ENCODE results near the gene SLC6A11.

Gene SLC6A11

GRCh38 chr3:10926811-10927521, 110.9 kb downstream of the SLC6A11 start:
- Histone ChIP-seq H2AFZ (ENCODE audit: low read depth) (no peak overlapping the region), H3K9ac (no peak overlapping the region), H3K79me2 (ENCODE audit: insufficient read depth, low read depth) (no peaks in the 10 kb centered on the region), H3K4me1 (ENCODE audit: low read depth, poor library complexity, severe bottlenecking) (no peaks in the 10 kb centered on the region), H3K36me3 (ENCODE audit: insufficient read depth) (no peaks in the 10 kb centered on the region), H3K4me2 (no peak overlapping the region), H3K27me3 (ENCODE audit: insufficient read depth, low read depth) (no peaks in the 10 kb centered on the region), H3K27ac (no peak overlapping the region), H4K20me1 (ENCODE audit: insufficient read depth) (no peaks in the 10 kb centered on the region), H3K4me3 (IDR thresholded peaks at IDR 0.05; ENCODE audit: insufficient read depth, low read depth, low read length) (no peak overlapping the region)
- no peak for TF ChIP-seq CTCF (conservative IDR thresholded peaks at IDR 0.05; ENCODE audit: low read depth, low read length)

GRCh38 chr3:10927551-10927950, 111.5 kb downstream of the SLC6A11 start:
- Histone ChIP-seq H3K4me2 (no peak overlapping the region), H3K4me1 (ENCODE audit: low read depth, poor library complexity, severe bottlenecking) (no peaks in the 10 kb centered on the region), H3K36me3 (ENCODE audit: insufficient read depth) (no peaks in the 10 kb centered on the region), H3K27me3 (ENCODE audit: insufficient read depth, low read depth) (no peaks in the 10 kb centered on the region), H4K20me1 (ENCODE audit: insufficient read depth) (no peaks in the 10 kb centered on the region), H3K9ac (no peak overlapping the region), H3K4me3 (IDR thresholded peaks at IDR 0.05; ENCODE audit: insufficient read depth, low read depth, low read length) (no peak overlapping the region), H3K27ac (no peak overlapping the region), H2AFZ (ENCODE audit: low read depth) (no peak overlapping the region), H3K79me2 (ENCODE audit: insufficient read depth, low read depth) (no peaks in the 10 kb centered on the region)
- TF ChIP-seq CTCF (conservative IDR thresholded peaks at IDR 0.05; ENCODE audit: low read depth, low read length): no peak

- H3K27ac ChIP-seq: no peak overlapping the region
- no peaks in the 10 kb centered on the region for H3K36me3 ChIP-seq (ENCODE audit: insufficient read depth)
- H3K27me3 ChIP-seq (ENCODE audit: insufficient read depth, low read depth): no peaks in the 10 kb centered on the region
- H3K4me2 ChIP-seq: no peak overlapping the region
- no peak overlapping the region for H3K4me3 ChIP-seq (IDR thresholded peaks at IDR 0.05; ENCODE audit: insufficient read depth, low read depth, low read length)
- no peaks in the 10 kb centered on the region for H3K4me1 ChIP-seq (ENCODE audit: low read depth, poor library complexity, severe bottlenecking)
- no peak overlapping the region for H3K9ac ChIP-seq
- no peak overlapping the region for H2AFZ ChIP-seq (ENCODE audit: low read depth)
- no peaks in the 10 kb centered on the region for H4K20me1 ChIP-seq (ENCODE audit: insufficient read depth)
- H3K79me2 ChIP-seq (ENCODE audit: insufficient read depth, low read depth): no peaks in the 10 kb centered on the region
- no peak for TF ChIP-seq CTCF (conservative IDR thresholded peaks at IDR 0.05; ENCODE audit: low read depth, low read length)
Measured at GRCh38 chr3:10928407-10928960, 112.5 kb downstream of the SLC6A11 start.

GRCh38 chr3:10928961-10929471, 113.0 kb downstream of the SLC6A11 start:
- TF ChIP-seq CTCF (conservative IDR thresholded peaks at IDR 0.05; ENCODE audit: low read depth, low read length): no peak
- no peaks in the 10 kb centered on the region for H4K20me1 ChIP-seq (ENCODE audit: insufficient read depth)
- no peak overlapping the region for H3K27ac ChIP-seq

More at GRCh38 chr3:10928961-10929471, 113.0 kb downstream of the SLC6A11 start:
- Histone ChIP-seq H3K9ac (no peak overlapping the region), H3K4me2 (no peak overlapping the region), H3K79me2 (ENCODE audit: insufficient read depth, low read depth) (no peaks in the 10 kb centered on the region), H3K27me3 (ENCODE audit: insufficient read depth, low read depth) (no peaks in the 10 kb centered on the region), H3K4me1 (ENCODE audit: low read depth, poor library complexity, severe bottlenecking) (no peaks in the 10 kb centered on the region), H3K36me3 (ENCODE audit: insufficient read depth) (no peaks in the 10 kb centered on the region), H2AFZ (ENCODE audit: low read depth) (no peak overlapping the region), H3K4me3 (IDR thresholded peaks at IDR 0.05; ENCODE audit: insufficient read depth, low read depth, low read length) (no peak overlapping the region)

Measured in KMS-11 (cell line).